ENCODE data around the gene TMEM150C.
"Not testable (repeated sequence)": the region's sequence is repeated elsewhere in the genome, so short reads cannot be mapped to it uniquely, and the experiment has no call there.

Gene TMEM150C

GRCh38 chr4:82510216-82510615, 51.6 kb downstream of the TMEM150C start:
- no peak for DNase-seq

- no peak for DNase-seq
Measured at GRCh38 chr4:82508806-82509428, 52.9 kb downstream of the TMEM150C start.

DNA sequence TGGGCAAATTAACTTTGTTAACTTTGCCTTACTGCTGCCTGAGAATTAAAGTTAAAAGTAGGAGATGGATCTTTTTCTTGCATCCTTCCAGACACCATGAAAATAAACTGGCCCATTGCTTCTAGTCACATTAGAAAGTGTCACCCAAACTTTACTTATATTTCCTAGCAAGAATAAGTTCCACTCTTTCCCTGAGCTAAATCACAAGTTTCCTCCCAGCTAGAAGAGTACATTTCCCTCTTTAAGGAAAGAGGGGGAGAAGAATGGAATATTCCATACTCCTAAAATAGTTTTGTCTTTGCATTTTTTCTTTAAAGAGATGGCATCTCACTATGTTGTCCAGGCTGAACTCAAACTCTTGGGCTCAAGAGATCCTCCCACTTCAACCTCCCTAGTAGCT, 53.8 kb downstream of the TMEM150C start:
- DNase-seq = no peak

DNA sequence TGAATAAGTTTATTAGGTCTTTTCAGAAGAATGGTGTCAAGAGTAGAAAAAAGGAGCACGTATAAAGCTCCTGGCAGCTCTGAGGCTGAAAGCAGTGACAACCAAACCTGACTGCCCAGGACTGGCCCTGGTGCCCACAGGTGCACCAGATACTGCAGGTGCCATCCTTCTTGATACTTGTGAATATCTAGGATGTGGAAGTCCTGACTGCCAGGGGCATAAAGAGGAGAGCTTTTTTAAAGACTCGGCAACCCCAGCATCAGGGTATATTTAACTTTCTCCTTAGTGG, 60.7 kb downstream of the TMEM150C start:
- no peak for DNase-seq

DNA sequence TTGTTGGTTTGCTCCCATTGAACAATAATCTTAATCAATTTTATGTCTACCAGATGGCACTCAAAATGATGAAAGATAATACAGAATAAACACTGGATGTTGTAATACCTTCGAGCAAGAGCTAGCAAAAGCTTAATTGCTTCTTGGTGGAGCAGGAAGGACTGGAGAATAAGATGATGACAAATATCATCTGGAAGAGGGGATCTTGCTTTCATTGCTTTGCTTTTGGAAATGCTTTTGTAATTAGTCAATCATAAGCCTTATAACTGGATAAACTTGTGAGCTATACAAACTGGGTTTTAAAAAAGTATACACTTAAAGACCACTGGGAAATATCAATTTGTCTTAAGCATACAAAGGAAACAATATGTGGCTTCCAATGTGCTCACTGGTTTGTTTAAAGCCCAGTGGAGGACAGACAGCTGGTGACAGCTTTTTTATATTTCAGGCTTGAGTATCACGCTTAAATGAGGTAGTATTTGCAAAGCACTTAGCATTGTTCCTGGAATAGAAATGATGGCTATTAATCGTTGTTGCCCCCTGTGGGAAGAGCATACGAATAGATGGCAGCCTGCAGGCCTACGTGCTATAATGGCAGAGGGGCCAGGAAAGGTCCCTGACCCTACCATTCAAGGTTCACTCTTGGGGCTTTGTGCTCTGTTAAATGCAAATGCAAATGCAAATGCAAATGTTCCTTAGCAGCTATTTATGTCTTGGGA, 61.2 kb downstream of the TMEM150C start:
- DNase-seq = no peak

GRCh38 chr4:82499738-82500434, 61.9 kb downstream of the TMEM150C start:
- DNase-seq = no peak

DNA sequence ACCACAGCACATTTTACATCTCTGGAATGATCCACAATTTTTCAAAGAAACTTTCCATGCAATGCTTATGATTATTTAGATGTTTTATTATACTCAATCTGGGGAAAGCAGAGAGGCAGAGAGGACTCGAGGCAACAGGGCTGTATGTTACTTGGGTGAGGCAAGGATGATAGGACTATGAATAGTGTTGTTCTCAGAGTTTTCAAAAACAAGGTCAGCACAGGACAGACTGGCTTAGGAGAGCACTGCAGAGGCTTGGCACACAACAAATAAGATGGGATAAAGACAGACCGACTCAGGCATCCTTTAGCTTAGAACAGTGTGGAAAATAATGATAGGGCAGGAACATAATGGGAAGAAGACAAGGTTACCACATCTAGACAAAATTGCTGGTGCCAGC, 65.4 kb downstream of the TMEM150C start:
- no peak for DNase-seq

GRCh38 chr4:82495666-82496065, 66.1 kb downstream of the TMEM150C start:
- DNase-seq = no peak

- no peak for DNase-seq
Measured at GRCh38 chr4:82493721-82494425, 67.9 kb downstream of the TMEM150C start.

DNA sequence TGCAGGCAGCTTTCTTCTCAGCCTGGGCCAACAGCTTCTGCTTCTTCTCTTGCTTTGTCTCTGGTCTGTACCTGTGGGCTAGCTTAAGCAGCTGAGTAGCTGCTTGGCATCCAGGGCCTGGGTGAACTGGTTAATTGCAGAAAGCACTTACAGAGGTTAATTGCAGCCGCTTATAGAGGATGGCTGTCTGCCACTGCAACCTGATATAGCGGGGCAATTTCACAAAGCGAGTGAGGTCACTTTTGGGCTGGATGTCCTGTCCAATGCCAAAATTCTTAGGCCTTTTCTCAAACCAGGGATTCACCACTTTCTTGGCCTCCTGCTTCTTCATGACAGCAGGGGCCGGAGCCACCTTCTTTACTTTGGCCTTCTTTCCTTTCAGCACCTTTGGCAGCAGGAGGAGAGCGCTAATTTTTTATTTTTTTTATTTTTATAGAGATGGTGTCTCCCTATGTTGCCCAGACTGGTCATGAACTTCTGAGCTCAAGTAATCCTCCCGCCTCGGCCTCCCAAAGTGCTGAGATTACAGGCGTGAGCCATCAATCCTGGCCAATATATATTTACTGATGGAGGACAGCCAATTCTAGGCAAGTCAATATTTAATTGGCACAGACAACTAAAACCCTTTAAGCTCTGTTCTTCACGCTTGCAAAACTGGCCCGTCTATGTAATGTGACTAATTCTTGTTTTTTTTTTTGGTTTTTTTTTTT, 70.4 kb downstream of the TMEM150C start:
- DNase-seq = no peak

DNA sequence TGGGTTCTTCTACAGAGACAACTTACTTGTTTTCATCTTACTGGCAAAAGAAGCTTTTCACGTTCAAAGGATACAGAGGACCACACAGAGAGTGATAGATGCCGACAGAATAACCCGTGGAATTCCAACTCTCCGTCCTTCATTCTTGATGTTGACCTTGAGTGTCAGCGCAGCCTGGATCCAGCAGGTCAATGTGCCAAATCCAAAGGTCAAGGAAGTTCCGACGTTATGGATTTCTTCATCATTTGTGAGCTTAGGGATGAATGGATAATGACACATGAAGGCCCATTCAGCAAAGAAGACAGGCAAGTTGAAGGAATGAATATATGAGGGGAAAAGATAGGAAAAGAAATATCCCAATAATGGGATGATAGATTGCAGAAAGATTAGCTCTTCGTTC, 71.8 kb downstream of the TMEM150C start:
- no peak for DNase-seq

GRCh38 chr4:82489076-82489475, 72.7 kb downstream of the TMEM150C start:
- no peak for DNase-seq

- DNase-seq = no peak
Measured at GRCh38 chr4:82484996-82485783, 76.6 kb downstream of the TMEM150C start.

DNA sequence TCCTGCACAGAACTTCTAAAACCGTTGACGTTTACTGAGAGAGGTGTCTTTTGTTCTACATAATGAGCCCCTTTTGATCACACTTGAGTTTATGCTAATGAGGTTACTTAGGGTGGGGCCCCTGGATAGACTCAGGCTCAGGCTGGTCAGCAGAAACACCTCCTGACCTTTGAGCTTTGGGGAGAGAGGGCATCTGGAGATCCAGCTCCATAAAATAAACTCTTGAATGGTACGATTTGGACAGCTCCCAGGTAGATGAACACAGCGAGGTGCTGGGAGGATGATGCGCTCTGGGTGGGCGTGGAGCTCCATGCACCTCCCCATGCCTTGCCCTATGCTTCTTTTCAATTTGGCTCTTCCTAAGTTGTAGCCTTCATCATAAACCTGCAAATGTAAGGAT, 79.4 kb downstream of the TMEM150C start:
- no peak for DNase-seq

- no peak for DNase-seq
Measured at GRCh38 chr4:82481506-82481840, 80.3 kb downstream of the TMEM150C start.

DNA sequence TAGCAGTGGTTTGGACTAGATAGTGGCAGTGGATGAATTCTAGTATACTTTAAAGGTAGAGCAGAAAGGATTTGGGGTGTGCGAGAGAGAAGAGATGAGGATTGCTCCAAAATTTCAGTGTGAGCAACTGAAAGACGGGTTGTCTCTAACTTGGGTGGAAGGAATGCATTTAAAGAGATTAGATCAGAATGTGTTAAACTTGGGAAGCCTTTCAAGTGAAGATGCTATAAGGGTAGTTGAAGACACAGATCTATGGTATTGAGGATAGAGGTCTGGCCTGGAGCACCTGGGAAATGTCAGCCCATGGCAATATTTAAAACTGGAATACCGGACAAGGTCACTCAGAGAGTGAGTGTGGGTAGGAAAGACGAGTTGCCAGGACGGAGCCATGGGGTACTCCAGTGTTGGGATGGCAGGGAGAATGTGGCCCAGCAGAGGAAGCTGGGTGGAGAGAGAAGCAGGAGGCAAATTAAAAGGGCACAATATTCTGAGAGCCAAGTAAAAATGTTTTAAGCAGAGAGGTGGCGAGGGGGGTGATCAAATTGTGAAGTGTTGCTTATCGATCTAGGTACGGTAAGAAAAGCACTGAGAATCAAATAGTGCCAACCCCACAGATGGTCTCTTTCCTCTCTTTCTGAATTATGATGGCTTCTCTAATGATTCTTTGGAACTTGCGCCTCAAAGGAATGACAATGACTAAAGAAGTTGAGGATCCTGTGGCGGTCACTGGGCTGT, 80.8 kb downstream of the TMEM150C start:
- no peak for DNase-seq

DNA sequence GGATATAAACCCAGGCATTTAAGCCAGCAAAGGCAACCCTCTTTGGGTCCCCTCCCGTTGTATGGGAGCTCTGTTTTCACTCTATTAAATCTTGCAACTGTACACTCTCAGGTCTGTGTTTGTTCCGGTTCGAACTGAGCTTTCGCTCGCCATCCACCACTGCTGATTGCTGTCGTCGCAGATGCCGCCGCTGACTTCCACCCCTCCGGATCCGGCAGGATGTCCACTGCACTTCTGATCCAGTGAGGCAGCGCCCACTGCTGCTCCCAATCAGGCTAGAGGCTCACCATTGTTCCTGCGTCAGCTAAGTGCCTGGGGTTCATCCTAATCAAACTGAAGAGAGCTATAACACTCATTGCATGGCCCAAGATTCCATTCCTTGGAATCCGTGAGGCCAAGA, 82.2 kb downstream of the TMEM150C start:
- no peak for DNase-seq

GRCh38 chr4:82477469-82477868, 84.3 kb downstream of the TMEM150C start:
- not testable (repeated sequence) for DNase-seq

DNA sequence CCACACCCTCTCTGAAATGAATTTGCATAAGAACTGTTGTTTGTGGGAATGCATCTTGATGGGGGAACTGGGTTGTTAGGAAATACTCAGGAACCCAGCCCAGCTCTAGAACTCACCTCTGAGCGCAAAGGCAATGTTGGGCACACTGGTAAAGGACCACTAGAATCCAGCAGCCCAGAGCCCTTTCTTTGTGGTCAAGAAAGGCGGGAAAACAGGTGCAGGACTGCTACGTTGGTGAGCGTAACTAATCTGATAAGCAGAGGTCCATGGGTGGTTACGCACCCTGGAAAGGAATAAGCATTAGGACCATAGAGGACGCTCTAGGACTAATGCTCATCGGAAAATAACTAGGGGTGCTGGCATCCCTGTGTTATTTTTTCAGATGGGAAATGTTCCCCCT, 85.9 kb downstream of the TMEM150C start:
- not testable (repeated sequence) for DNase-seq

DNA sequence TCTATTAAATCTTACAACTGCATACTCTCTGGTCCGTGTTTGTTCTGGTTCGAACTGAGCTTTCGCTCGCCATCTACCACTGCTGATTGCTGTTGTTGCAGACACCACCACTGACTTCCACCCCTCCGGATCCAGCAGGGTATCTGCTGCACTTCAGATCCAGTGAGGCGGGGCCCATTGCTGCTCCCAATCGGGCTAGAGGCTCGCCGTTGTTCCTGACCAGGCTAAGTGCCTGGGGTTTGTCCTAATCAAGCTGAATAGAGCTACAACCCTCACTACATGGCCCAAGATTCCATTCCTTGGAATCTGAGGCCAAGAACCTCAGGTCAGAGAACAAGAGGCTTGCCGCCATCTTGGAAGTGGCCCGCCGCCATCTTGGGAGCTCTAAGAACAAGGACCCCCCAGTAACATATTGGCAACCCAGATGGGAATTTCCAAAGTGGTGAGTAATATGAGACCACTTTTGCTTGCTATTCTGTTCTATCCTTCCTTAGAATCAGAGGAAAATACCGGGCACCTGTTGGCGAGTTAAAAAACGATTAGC, 88.1 kb downstream of the TMEM150C start:
- DNase-seq = no peak

DNA sequence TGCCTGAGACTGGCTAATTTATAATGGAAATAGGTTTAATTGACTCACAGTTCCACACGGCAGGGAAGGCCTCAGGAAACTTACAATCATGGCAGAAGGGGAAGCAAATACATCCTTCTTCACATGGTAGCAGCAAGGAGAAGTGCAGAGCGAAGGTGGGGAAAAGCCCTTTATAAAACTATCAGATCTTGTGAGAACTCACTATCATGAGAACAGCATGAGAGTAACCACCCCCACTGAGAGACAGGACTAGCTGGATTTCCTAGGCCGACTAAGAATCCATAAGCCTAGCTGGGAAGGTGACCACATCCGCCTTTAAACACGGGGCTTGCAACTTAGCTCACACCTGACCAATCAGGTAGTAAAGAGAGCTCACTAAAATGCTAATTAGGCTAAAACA, 88.7 kb downstream of the TMEM150C start:
- not testable (repeated sequence) for DNase-seq

Measured in CD4-positive, alpha-beta T cell treated with Interleukin-6 for 4 hours (primary cell).